Esophagus squamous epithelium (tissue), 5 donors: ENCODE measurements around the gene ADRA2A. TPM values are rescaled to one million over a fixed set of nuclear protein-coding genes. Genes with fewer than 3 reads are reported as not detected.

Source experiments
- DNase-seq: peaks from one replicate; lab custom pipeline; 2025; lab: John Stamatoyannopoulos, UW
- H3K27ac ChIP-seq, 4 donors: fragments of 200-600 bp; sonication (generic); one replicate each; pipeline ENCODE4 v1.5.1; 2016 to 2019; ENCODE audit warnings: mild to moderate bottlenecking in 1 of 4
- H3K27me3 ChIP-seq, 4 donors: fragments of 200-600 bp; sonication (generic); 1 replicate in 3 of 4; 2 replicates in 1 of 4; pipeline versions ENCODE4 v1.5.1 to v1.6.0; 2017 to 2021; ENCODE audit warnings: antibody characterized with exemption in 1 of 4
- H3K36me3 ChIP-seq, 3 donors: fragments of 200-600 bp; sonication (generic); one replicate each; pipeline ENCODE4 v1.5.1; 2016 to 2019
- H3K4me1 ChIP-seq, 3 donors: fragments of 200-600 bp; sonication (generic); one replicate each; pipeline ENCODE4 v1.5.1; 2017 to 2019
- H3K4me3 ChIP-seq, 4 donors: fragments of 200-600 bp; sonication (generic); 1 replicate in 3 of 4; 2 replicates in 1 of 4; pipeline ENCODE4 v1.5.1; 2016 to 2019; ENCODE audit warnings: mild to moderate bottlenecking in 2 of 4, moderate library complexity in 1 of 4
- H3K9me3 ChIP-seq, 3 donors: fragments of 200-600 bp; sonication (generic); one replicate each; pipeline ENCODE4 v1.5.1; 2016 to 2019
- POLR2A ChIP-seq, 4 donors: fragments of 450-650 bp; IDR thresholded peaks; one replicate each; pipeline ENCODE4 v1.6.1; 2017; ENCODE audit warnings: antibody characterized with exemption in 4 of 4, mild to moderate bottlenecking in 4 of 4, moderate library complexity in 3 of 4
- WGBS, 2 donors: methylation state at CpG; one replicate each; pipeline ENCODE4 v1.1.5; 2018; 5-methylcytosine and 5-hydroxymethylcytosine counted together
- intact Hi-C: fragments of 100-400 bp; cut with DNase I; formaldehyde crosslinking; loops from one replicate; pipeline ENCODE4 v1.15.0; 2022
- total RNA-seq, 4 donors: library from RNA; depleted of rRNA; stranded (reverse); fragments of >200 nt; gene quantifications; one replicate each; pipeline ENCODE4 v1.1.0, GENCODE V29; 2016
- TF ChIP-seq, protein P1 (sequence below), 6 experiments: fragments of 450-650 bp in 4 of 6; fragments of 200-600 bp in 2 of 6; sonication (generic) in 2 of 6; IDR thresholded peaks; one replicate each; pipeline ENCODE4 v1.5.1; 2016 to 2019; ENCODE audit warnings: antibody characterized with exemption in 6 of 6, mild to moderate bottlenecking in 4 of 6, moderate library complexity in 4 of 6
- donor health status: DM: yes; HTN: yes; CAD: no.

Gene ADRA2A
- total RNA-seq, 4 donors from 2014 or later = 0.38 to 1.1 (median 0.40) TPM; not detected in 1

DNA sequence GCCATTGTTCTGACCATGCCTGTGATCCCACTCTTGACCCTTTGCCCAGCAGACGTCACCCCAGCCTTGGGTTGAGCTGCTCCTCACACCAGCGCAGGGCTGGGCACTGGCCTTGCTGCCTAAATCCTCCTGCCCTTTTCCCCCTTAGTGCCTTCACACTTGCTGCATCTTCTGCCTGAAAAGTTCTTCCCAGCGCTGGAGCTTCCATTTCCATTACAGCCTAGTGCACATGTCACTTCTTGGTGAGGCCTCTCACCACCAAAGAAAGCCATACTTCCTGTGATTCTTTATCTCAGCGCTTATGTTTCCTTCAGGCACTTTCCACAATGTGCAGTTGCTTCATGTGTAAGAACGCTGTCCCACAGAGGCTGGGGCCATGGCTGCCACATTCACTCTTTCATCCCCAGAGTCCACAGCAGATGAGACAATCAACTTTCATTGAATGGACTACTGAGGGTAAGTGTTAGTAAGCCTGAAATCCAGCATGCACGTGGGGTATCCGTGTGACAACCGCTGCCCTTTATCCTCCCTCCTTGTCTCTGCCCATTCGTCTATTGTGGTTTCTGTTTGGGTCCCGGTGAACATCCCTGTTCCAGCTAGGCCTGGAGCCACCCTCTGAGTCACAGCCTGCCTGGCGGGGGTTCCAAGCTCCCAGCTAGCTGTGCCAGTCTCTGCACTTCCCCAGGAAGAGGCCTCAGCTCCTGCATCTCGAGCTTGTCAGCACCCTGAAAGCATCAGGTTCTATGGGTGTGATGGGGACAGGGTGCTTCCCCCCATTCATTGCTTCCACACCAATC lies 37.3 kb downstream of the ADRA2A start:
- Histone ChIP-seq H3K9me3 (no peaks in the 10 kb centered on the region), H3K36me3 (no peaks in the 10 kb centered on the region), H3K27ac (no peak overlapping the region), H3K4me1 (no peaks in the 10 kb centered on the region), H3K27me3 (no peaks in the 10 kb centered on the region), H3K4me3 (no peak overlapping the region)
- intact Hi-C loops = no loop called here
- TF ChIP-seq, protein P1, sequence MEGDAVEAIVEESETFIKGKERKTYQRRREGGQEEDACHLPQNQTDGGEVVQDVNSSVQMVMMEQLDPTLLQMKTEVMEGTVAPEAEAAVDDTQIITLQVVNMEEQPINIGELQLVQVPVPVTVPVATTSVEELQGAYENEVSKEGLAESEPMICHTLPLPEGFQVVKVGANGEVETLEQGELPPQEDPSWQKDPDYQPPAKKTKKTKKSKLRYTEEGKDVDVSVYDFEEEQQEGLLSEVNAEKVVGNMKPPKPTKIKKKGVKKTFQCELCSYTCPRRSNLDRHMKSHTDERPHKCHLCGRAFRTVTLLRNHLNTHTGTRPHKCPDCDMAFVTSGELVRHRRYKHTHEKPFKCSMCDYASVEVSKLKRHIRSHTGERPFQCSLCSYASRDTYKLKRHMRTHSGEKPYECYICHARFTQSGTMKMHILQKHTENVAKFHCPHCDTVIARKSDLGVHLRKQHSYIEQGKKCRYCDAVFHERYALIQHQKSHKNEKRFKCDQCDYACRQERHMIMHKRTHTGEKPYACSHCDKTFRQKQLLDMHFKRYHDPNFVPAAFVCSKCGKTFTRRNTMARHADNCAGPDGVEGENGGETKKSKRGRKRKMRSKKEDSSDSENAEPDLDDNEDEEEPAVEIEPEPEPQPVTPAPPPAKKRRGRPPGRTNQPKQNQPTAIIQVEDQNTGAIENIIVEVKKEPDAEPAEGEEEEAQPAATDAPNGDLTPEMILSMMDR (IDR thresholded peaks at IDR 0.05) = no peak
- no peak for TF ChIP-seq POLR2A (IDR thresholded peaks at IDR 0.05)
- 43 to 57% methylated on average over 12 of the region's 12 CpGs for WGBS, 2 donors
- DNase-seq = no peak

DNA sequence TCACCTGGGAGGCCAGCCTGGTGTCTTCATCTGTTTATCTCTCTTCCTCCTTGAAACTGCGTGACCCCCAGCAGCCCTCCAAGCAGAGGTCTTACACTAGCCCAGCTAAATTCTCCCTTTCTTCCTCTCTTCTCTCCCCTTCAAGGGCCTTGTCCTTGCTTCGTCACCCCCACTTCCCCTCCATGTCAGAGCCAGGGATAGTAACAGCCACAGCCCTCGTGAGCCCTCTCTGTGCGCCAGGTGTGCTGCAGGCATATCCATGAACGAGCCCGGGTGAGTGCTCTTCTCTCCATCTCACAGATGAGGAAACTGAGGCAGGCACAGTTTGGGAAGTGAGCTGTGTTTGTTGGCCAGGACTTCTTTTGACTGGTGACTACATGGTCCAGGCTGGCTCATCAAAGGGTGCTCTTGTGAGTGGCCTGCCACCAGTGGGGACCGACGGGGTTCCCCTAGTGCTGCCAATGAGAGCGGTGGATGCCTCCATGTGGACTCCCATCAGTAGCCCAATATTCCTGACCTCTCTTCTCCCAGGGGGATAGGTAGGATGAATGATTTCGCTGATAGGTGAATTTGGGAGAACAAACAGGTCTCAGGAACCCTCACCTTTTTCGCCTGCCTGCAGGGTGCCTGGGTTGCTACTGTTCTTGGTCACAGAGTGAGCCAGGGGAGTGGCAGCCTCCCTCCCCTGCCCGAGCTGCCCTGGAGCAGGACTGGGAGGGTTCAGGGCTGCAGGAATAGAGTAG lies 38.1 kb downstream of the ADRA2A start:
- no peaks in the 10 kb centered on the region for H3K9me3 ChIP-seq
- H3K27ac ChIP-seq = no peak overlapping the region
- no peak for DNase-seq
- WGBS, 2 donors = 82 to 88% methylated on average over 6 to 12 of the region's 12 CpGs
- intact Hi-C loops = no loop called here
- TF ChIP-seq POLR2A (IDR thresholded peaks at IDR 0.05) = no peak
- TF ChIP-seq, protein P1 (IDR thresholded peaks at IDR 0.05) = no peak
- H3K4me1 ChIP-seq = no peaks in the 10 kb centered on the region
- no peaks in the 10 kb centered on the region for H3K36me3 ChIP-seq
- H3K27me3 ChIP-seq = no peaks in the 10 kb centered on the region
- H3K4me3 ChIP-seq = no peak overlapping the region

DNA sequence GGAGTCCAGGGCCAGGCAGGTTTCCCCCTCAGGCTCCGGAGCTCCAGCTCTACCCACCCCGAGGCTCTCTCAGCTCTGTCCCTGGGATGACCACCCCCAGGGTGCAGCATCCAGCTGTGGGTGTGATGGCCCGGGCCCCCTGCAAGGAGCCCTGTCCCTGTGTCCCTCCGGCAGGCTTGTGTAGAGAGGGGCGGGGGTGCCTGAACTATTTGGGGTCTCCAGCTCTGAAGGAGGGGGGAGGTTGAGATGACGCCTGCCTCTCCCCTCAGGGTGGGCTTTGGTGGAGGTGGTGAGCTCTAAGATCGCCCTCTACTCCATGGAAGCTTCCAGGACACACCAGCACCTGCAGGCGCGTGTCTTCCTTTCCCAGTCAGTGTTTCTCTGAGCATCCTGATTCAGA lies 39.4 kb downstream of the ADRA2A start:
- DNase-seq = no peak
- no peaks in the 10 kb centered on the region for H3K9me3 ChIP-seq

DNA sequence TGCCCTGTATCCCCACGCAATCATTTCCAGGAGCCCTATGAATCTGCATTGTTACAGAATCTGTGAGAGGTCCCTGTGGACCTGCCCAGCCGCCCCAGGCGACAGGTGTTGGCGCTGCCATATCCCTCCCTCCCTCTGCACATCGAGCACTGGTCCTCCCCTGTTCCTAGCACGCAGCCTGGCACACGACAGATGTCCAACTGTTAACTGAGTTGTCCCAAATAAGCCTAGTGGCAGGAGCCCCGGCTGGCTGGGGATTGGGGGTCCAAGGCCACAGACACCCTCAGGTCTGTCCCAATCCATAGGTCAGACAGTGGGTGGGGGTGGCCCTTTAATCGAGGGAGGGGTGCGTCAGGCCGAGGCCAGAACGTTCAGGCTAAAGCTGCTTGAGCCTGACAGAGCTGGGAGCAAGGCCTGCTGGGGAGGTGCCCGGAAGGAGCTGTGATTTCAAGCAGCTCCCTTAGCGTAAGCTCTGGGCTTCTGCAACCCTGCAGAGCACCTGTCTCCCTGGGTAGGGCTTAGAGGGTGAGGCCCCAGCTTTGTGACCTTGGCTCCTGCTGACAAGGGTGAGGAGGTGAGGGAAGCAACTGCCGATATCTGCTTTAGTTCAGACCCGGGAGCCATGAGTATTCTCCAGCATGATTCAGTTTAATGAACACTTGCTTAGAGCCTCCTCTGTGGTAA lies 40.1 kb downstream of the ADRA2A start:
- no peak for DNase-seq
- no peaks in the 10 kb centered on the region for H3K4me1 ChIP-seq
- TF ChIP-seq, protein P1 (IDR thresholded peaks at IDR 0.05) = no peak
- TF ChIP-seq POLR2A (IDR thresholded peaks at IDR 0.05) = no peak
- H3K9me3 ChIP-seq = no peaks in the 10 kb centered on the region
- no peak overlapping the region for H3K27ac ChIP-seq
- intact Hi-C loops = no loop called here
- WGBS, 2 donors = 77 to 86% methylated on average over 6 to 9 of the region's 16 CpGs
- H3K27me3 ChIP-seq = no peaks in the 10 kb centered on the region
- H3K36me3 ChIP-seq = no peaks in the 10 kb centered on the region
- H3K4me3 ChIP-seq = no peak overlapping the region

More for the DNA sequence above, 39.4 kb downstream of the ADRA2A start:
- TF ChIP-seq, protein P1 (IDR thresholded peaks at IDR 0.05) = no peak
- TF ChIP-seq POLR2A (IDR thresholded peaks at IDR 0.05) = no peak
- intact Hi-C loops = no loop called here
- Histone ChIP-seq H3K27ac (no peak overlapping the region), H3K4me3 (no peak overlapping the region), H3K36me3 (no peaks in the 10 kb centered on the region), H3K27me3 (no peaks in the 10 kb centered on the region), H3K4me1 (no peaks in the 10 kb centered on the region)
- 74 to 95% methylated on average over 3 to 4 of the region's 9 CpGs for WGBS, 2 donors
